NCI-H774 (cell line): ENCODE results near the gene DARS1.
"Not testable (repeated sequence)": the region's sequence is repeated elsewhere in the genome, so short reads cannot be mapped to it uniquely, and the experiment has no call there.

Experiments used
- DNase-seq: peaks from one replicate; lab custom pipeline; 2025; lab: John Stamatoyannopoulos, UW

DARS1 gene

GRCh38 chr2:135942936-135943688 is 42.3 kb downstream of the DARS1 start:
- DNase-seq, result no peak

GRCh38 chr2:135936524-135936923 is 48.9 kb downstream of the DARS1 start:
- DNase-seq, result no peak

- DNase-seq, result no peak
These were observed 49.5 kb downstream of the DARS1 start for GRCh38 chr2:135935914-135936313.

GRCh38 chr2:135931776-135932443 is 53.5 kb downstream of the DARS1 start:
- no peak for DNase-seq

- DNase-seq, result no peak
These were observed 58.8 kb downstream of the DARS1 start for GRCh38 chr2:135926605-135927004.

- no peak for DNase-seq
These were observed 59.9 kb downstream of the DARS1 start for GRCh38 chr2:135925571-135925970.

GRCh38 chr2:135916207-135916606 is 69.2 kb downstream of the DARS1 start:
- DNase-seq, result peak; percentile 16

GRCh38 chr2:135914485-135914884 is 70.9 kb downstream of the DARS1 start:
- DNase-seq, result no peak

GRCh38 chr2:135913727-135914365 is 71.6 kb downstream of the DARS1 start:
- peak; percentile 25 for DNase-seq

- DNase-seq, result no peak
These were observed 75.5 kb downstream of the DARS1 start for GRCh38 chr2:135909976-135910375.

GRCh38 chr2:135905679-135906078 is 79.7 kb downstream of the DARS1 start:
- no peak for DNase-seq

GRCh38 chr2:135904341-135904989 is 81.0 kb downstream of the DARS1 start:
- no peak for DNase-seq

GRCh38 chr2:135903650-135904049 is 81.8 kb downstream of the DARS1 start:
- no peak for DNase-seq

GRCh38 chr2:135899567-135899966 is 85.9 kb downstream of the DARS1 start:
- DNase-seq, result no peak

GRCh38 chr2:135898234-135898786 is 87.1 kb downstream of the DARS1 start:
- no peak for DNase-seq

- DNase-seq, result no peak
These were observed 90.5 kb downstream of the DARS1 start for GRCh38 chr2:135894930-135895329.

GRCh38 chr2:135893374-135893794 is 92.0 kb downstream of the DARS1 start:
- no peak for DNase-seq

- DNase-seq, result no peak
These were observed 94.6 kb downstream of the DARS1 start for GRCh38 chr2:135890835-135891234.

- no peak for DNase-seq
These were observed 95.3 kb downstream of the DARS1 start for GRCh38 chr2:135890149-135890548.

- DNase-seq, result not testable (repeated sequence)
These were observed 96.8 kb downstream of the DARS1 start for GRCh38 chr2:135888587-135888986.

- no peak for DNase-seq
These were observed 99.7 kb downstream of the DARS1 start for GRCh38 chr2:135885709-135886108.

- no peak for DNase-seq
These were observed 103.0 kb downstream of the DARS1 start for GRCh38 chr2:135882415-135882814.
